K562 (cell line): ENCODE measurements around the gene PRR15. TPM values are rescaled to one million over a fixed set of nuclear protein-coding genes. Genes with fewer than 3 reads are reported as not detected.

Source experiments
- ATAC-seq: fragments of 200-7000 bp; cut with Tn5 transposase; 3 replicates; pipeline ENCODE4 v1.9.1; 2020; ENCODE audit warnings: moderate library complexity
- BruUV-seq: library from RNA; stranded (reverse); fragments of 400-500 nt; replicated peaks from 2 replicates; lab custom pipeline; 2021; lab: Mats Ljungman, UMichigan
- CTCF ChIA-PET: fragments of 300-600 bp; formaldehyde crosslinking; extraction: SDS; loops from one replicate; lab custom pipeline; 2021; ENCODE audit warnings: low intra/inter-chr PET ratio; lab: Yijun Ruan, JAX
- POLR2A ChIA-PET: fragments of 300-600, 350-650 bp; sonication (Branson Sonifier 250); formaldehyde crosslinking; extraction: SDS; loops from one replicate; lab custom pipeline; 2021; ENCODE audit warnings: antibody characterized with exemption, inconsistent platforms; lab: Yijun Ruan, JAX
- DNase-seq, 4 experiments: peaks; one replicate each; pipeline versions ENCODE4 v3.0.0 to v3.0.0-alpha.2; 2011 to 2018; ENCODE audit warnings: low spot score in 3 of 4, mixed read lengths in 3 of 4; ENCODE audit errors: extremely low read depth in 1 of 4
- FAIRE-seq: peaks from 2 replicates; lab custom pipeline; 2011; peaks lifted over from hg19 to GRCh38; lab: Jason Lieb, UNC
- H2AFZ ChIP-seq: 2 replicates; pipeline ENCODE4 v1.6.0; 2011; ENCODE audit warnings: low read depth, low read length, control low read depth, inconsistent platforms
- H3K27ac ChIP-seq: fragments of 200-600 bp; 3 replicates; pipeline ENCODE4 v1.8.0; 2011; ENCODE audit warnings: low read depth, mild to moderate bottlenecking, control low read depth, inconsistent platforms, low read length, moderate library complexity, mixed read lengths; ENCODE audit errors: extremely low read depth
- H3K27me3 ChIP-seq, 2 experiments: fragments of 300-600 bp in 1 of 2; 2 replicates in 1 of 2; 3 replicates in 1 of 2; pipeline versions ENCODE4 v1.6.0 to v1.8.0; 2011; ENCODE audit warnings: inconsistent platforms in 2 of 2, low read length in 2 of 2, mild to moderate bottlenecking in 1 of 2, mixed read lengths in 1 of 2, moderate library complexity in 1 of 2; ENCODE audit not compliant: control insufficient read depth in 2 of 2, insufficient read depth in 2 of 2
- H3K36me3 ChIP-seq: fragments of 300-600 bp; 3 replicates; pipeline ENCODE4 v1.8.0; 2011; ENCODE audit warnings: mild to moderate bottlenecking, low read length, inconsistent platforms; ENCODE audit not compliant: control insufficient read depth, insufficient read depth
- H3K4me1 ChIP-seq, 2 experiments: fragments of 200-600 bp in 1 of 2; replicated peaks in 1 of 2; 2 replicates in 1 of 2; 3 replicates in 1 of 2; pipeline versions ENCODE4 v1.5.1 to v1.8.0; 2011; ENCODE audit warnings: inconsistent platforms in 2 of 2, low read length in 2 of 2, mild to moderate bottlenecking in 1 of 2, mixed read lengths in 1 of 2, moderate library complexity in 1 of 2; ENCODE audit not compliant: control insufficient read depth in 2 of 2, insufficient read depth in 2 of 2
- H3K4me2 ChIP-seq: 2 replicates; pipeline ENCODE4 v1.6.1; 2011; ENCODE audit warnings: low read length, control low read depth, inconsistent platforms, mixed read lengths; ENCODE audit not compliant: insufficient read depth
- H3K4me3 ChIP-seq: fragments of 200-600 bp; sonication (generic), shearing (Covaris generic); 2 replicates; pipeline ENCODE4 v1.5.1; 2016; ENCODE audit warnings: control low read depth, inconsistent platforms
- H3K79me2 ChIP-seq: fragments of 200-600 bp; 3 replicates; pipeline ENCODE4 v1.8.0; 2011; ENCODE audit warnings: low read length, inconsistent platforms; ENCODE audit not compliant: control insufficient read depth, insufficient read depth
- H3K9ac ChIP-seq, 2 experiments: 2 replicates each; pipeline versions ENCODE4 v1.6.0 to v1.6.1; 2011; ENCODE audit warnings: low read depth in 2 of 2, low read length in 2 of 2, control low read depth in 1 of 2, inconsistent platforms in 1 of 2, mild to moderate bottlenecking in 1 of 2, mixed read lengths in 1 of 2; ENCODE audit not compliant: insufficient read depth in 1 of 2
- H3K9me1 ChIP-seq: one replicate; pipeline ENCODE4 v1.6.0; 2011; ENCODE audit warnings: inconsistent platforms, mild to moderate bottlenecking, low read length, moderate library complexity; ENCODE audit not compliant: control insufficient read depth, insufficient read depth
- H3K9me3 ChIP-seq: replicated peaks from 2 replicates; pipeline ENCODE4 v1.5.1; 2011; ENCODE audit warnings: low read depth, low read length, inconsistent platforms; ENCODE audit not compliant: control insufficient read depth, insufficient read depth
- H4K20me1 ChIP-seq: replicated peaks from 2 replicates; pipeline ENCODE4 v1.6.1; 2011; ENCODE audit warnings: low read length, inconsistent platforms, mixed read lengths; ENCODE audit not compliant: control insufficient read depth, insufficient read depth
- POLR2B ChIP-seq: fragments of 450-650 bp; IDR thresholded peaks from 2 replicates; pipeline ENCODE4 v1.6.1; 2018; ENCODE audit warnings: low read depth; ENCODE audit not compliant: partially characterized antibody
- SP2 ChIP-seq: IDR thresholded peaks from 2 replicates; pipeline ENCODE4 v1.6.1; 2011; ENCODE audit warnings: mild to moderate bottlenecking, low read depth, low read length, moderate library complexity; ENCODE audit not compliant: poor library complexity, severe bottlenecking; ENCODE audit errors: extremely low read depth
- ZKSCAN1 ChIP-seq: fragments of 150-350 bp; IDR thresholded peaks from 2 replicates; pipeline ENCODE4 v1.6.1; 2016; ENCODE audit warnings: low read depth, low read length
- ZNF174 ChIP-seq: fragments of 250-450 bp; sonication (Bioruptor Pico); IDR thresholded peaks from 2 replicates; pipeline ENCODE4 v1.4.0; 2020; ENCODE audit warnings: mild to moderate bottlenecking
- WGBS: fragments of 100-300 bp; shearing (Covaris generic); methylation state at CpG from one replicate; pipeline ENCODE4 v1.1.6; 2016; ENCODE audit warnings: low coverage, mixed read lengths; ENCODE audit not compliant: insufficient coverage; ENCODE audit errors: missing lambda C conversion rate; 5-methylcytosine and 5-hydroxymethylcytosine counted together
- in situ Hi-C: fragments of 300-500 bp; cut with MboI; formaldehyde crosslinking; loops from 4 replicates; pipeline ENCODE4 v1.15.0; 2018; ENCODE audit warnings: inconsistent platforms, mixed read lengths
- intact Hi-C: fragments of 100-400 bp; cut with micrococcal nuclease; formaldehyde crosslinking; loops from 2 replicates; pipeline ENCODE4 v1.14.2; 2022
- polyA plus RNA-seq, 8 experiments: library from polyadenylated mRNA; depleted of rRNA in 4 of 8; stranded (reverse) in 5 of 8; unstranded in 3 of 8; fragments of >200 nt; fragmentation: Nextera tagmentation in 2 of 8; fragmentation: Illumina TruSeq in 1 of 8; extraction: Ambion mirVana in 2 of 8; extraction: Trizol in 1 of 8; gene quantifications; 2 replicates each; pipeline versions ENCODE4 v1.2.1 to v1.2.3, GENCODE V29; 2011 to 2014; ENCODE audit warnings: inconsistent platforms in 1 of 8, missing spikeins in 1 of 8
- total RNA-seq, 7 experiments: library from RNA; depleted of rRNA in 6 of 7; stranded (reverse); fragments of >200 nt in 6 of 7; fragmentation: Illumina TruSeq in 2 of 7; extraction: Trizol in 2 of 7; gene quantifications; 2 replicates each; pipeline versions ENCODE4 v1.2.1 to v1.2.3, GENCODE V29; 2011 to 2021; ENCODE audit warnings: low replicate concordance in 1 of 7
- TF ChIP-seq, protein P1 (sequence below): fragments of 450-650 bp; IDR thresholded peaks from 2 replicates; pipeline ENCODE4 v1.6.1; 2017; ENCODE audit warnings: antibody characterized with exemption, mild to moderate bottlenecking
- TF ChIP-seq, protein P2 (sequence below): fragments of 450-650 bp; formaldehyde crosslinking; IDR thresholded peaks from 2 replicates; pipeline ENCODE4 v1.4.0; 2022; ENCODE audit warnings: missing genetic modification characterization

Gene PRR15
- total and polyA plus RNA-seq, 9 of the 15 experiments (the other 6 are each of a cell fraction or from before 2014, with no cell fraction given): not detected

- intact Hi-C loops: no loop called here
- Histone ChIP-seq H3K4me3 (no peak overlapping the region), H3K27me3 (peaks cover 11 to 12% of the 10 kb centered on the region in 2 experiments; a peak in 4 of 5 replicates), H3K36me3 (no peaks in the 10 kb centered on the region), H3K27ac (no peak overlapping the region), H3K4me2 (no peak overlapping the region), H3K9ac (no peak overlapping the region), H3K9me1 (peaks cover 2% of the 10 kb centered on the region), H3K4me1 (no peaks in the 10 kb centered on the region), H4K20me1 (no peaks in the 10 kb centered on the region), H2AFZ (no peak overlapping the region), H3K79me2 (no peaks in the 10 kb centered on the region), H3K9me3 (no peaks in the 10 kb centered on the region)
- no peak for TF ChIP-seq SP2
- no peak for TF ChIP-seq POLR2B
- TF ChIP-seq, protein P1, sequence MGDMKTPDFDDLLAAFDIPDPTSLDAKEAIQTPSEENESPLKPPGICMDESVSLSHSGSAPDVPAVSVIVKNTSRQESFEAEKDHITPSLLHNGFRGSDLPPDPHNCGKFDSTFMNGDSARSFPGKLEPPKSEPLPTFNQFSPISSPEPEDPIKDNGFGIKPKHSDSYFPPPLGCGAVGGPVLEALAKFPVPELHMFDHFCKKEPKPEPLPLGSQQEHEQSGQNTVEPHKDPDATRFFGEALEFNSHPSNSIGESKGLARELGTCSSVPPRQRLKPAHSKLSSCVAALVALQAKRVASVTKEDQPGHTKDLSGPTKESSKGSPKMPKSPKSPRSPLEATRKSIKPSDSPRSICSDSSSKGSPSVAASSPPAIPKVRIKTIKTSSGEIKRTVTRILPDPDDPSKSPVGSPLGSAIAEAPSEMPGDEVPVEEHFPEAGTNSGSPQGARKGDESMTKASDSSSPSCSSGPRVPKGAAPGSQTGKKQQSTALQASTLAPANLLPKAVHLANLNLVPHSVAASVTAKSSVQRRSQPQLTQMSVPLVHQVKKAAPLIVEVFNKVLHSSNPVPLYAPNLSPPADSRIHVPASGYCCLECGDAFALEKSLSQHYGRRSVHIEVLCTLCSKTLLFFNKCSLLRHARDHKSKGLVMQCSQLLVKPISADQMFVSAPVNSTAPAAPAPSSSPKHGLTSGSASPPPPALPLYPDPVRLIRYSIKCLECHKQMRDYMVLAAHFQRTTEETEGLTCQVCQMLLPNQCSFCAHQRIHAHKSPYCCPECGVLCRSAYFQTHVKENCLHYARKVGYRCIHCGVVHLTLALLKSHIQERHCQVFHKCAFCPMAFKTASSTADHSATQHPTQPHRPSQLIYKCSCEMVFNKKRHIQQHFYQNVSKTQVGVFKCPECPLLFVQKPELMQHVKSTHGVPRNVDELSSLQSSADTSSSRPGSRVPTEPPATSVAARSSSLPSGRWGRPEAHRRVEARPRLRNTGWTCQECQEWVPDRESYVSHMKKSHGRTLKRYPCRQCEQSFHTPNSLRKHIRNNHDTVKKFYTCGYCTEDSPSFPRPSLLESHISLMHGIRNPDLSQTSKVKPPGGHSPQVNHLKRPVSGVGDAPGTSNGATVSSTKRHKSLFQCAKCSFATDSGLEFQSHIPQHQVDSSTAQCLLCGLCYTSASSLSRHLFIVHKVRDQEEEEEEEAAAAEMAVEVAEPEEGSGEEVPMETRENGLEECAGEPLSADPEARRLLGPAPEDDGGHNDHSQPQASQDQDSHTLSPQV: no peak
- no peak for TF ChIP-seq ZNF174 (CRISPR knock-in tag)
- TF ChIP-seq, protein P2, sequence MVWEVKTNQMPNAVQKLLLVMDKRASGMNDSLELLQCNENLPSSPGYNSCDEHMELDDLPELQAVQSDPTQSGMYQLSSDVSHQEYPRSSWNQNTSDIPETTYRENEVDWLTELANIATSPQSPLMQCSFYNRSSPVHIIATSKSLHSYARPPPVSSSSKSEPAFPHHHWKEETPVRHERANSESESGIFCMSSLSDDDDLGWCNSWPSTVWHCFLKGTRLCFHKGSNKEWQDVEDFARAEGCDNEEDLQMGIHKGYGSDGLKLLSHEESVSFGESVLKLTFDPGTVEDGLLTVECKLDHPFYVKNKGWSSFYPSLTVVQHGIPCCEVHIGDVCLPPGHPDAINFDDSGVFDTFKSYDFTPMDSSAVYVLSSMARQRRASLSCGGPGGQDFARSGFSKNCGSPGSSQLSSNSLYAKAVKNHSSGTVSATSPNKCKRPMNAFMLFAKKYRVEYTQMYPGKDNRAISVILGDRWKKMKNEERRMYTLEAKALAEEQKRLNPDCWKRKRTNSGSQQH (CRISPR knock-in tag): no peak
- no peak for TF ChIP-seq ZKSCAN1
- ChIA-PET CTCF (no interaction called here), POLR2A (interaction anchor here (1.2 kb wide), 1 partner anchor 9 kb away, joined by 4 read pairs; no protein-coding TSS in a partner anchor)
- no TSS peak for BruUV-seq
- 4% methylated on average over 2 of the region's 2 CpGs for WGBS
- FAIRE-seq (no peak), DNase-seq (no peak), ATAC-seq (no peak)
- in situ Hi-C loops: no loop called here
These were observed 47.1 kb upstream of the PRR15 start for GRCh38 chr7:29516491-29516890.
